Neural progenitor cell (in vitro differentiated cells): Measurements from ENCODE around the gene MACROD2. TPM values are rescaled to one million over a fixed set of nuclear protein-coding genes. Genes with fewer than 3 reads are reported as not detected.

ENCODE experiments used
- DNase-seq: peaks from one replicate; pipeline ENCODE4 v3.0.0-alpha.2; 2016; ENCODE audit warnings: low spot score
- H2AFZ ChIP-seq: fragments of 200-600 bp; sonication (generic); replicated peaks from 2 replicates; pipeline ENCODE4 v1.6.1; 2016; ENCODE audit warnings: antibody characterized with exemption
- H3F3A ChIP-seq: fragments of 200-600 bp; sonication (generic); 2 replicates; pipeline ENCODE4 v1.6.1; 2016; ENCODE audit warnings: antibody characterized with exemption, low read depth
- H3K27ac ChIP-seq: fragments of 200-600 bp; sonication (generic); 2 replicates; pipeline ENCODE4 v1.5.1; 2016; ENCODE audit warnings: mild to moderate bottlenecking
- H3K27me3 ChIP-seq: fragments of 200-600 bp; sonication (generic); 2 replicates; pipeline ENCODE4 v1.6.1; 2016; ENCODE audit warnings: mild to moderate bottlenecking, moderate library complexity
- H3K36me3 ChIP-seq: fragments of 200-600 bp; sonication (generic); 2 replicates; pipeline ENCODE4 v1.5.1; 2016
- H3K4me1 ChIP-seq: fragments of 200-600 bp; sonication (generic); 2 replicates; pipeline ENCODE4 v1.6.1; 2016; ENCODE audit warnings: mixed run types
- H3K4me2 ChIP-seq: fragments of 200-600 bp; sonication (generic); 2 replicates; pipeline ENCODE4 v1.6.1; 2016
- H3K4me3 ChIP-seq: fragments of 200-600 bp; sonication (generic); 2 replicates; pipeline ENCODE4 v1.5.1; 2016
- H3K79me2 ChIP-seq: fragments of 200-600 bp; sonication (generic); 2 replicates; pipeline ENCODE4 v1.6.1; 2016; ENCODE audit warnings: low read depth
- H3K9ac ChIP-seq: fragments of 200-600 bp; sonication (generic); 2 replicates; pipeline ENCODE4 v1.6.1; 2016
- H3K9me3 ChIP-seq: fragments of 200-600 bp; sonication (generic); 2 replicates; pipeline ENCODE4 v1.5.1; 2016; ENCODE audit warnings: low read depth
- H4K20me1 ChIP-seq: fragments of 200-600 bp; sonication (generic); 2 replicates; pipeline ENCODE4 v1.6.1; 2016; ENCODE audit warnings: low read depth
- H3K27ac Mint-ChIP-seq: 3 replicates; pipeline ENCODE4 v1.8.0; 2021; ENCODE audit warnings: mixed read lengths
- H3K27me3 Mint-ChIP-seq: 2 replicates; pipeline ENCODE4 v1.8.0; 2022; ENCODE audit warnings: low read depth, mild to moderate bottlenecking, inconsistent platforms, moderate library complexity, mixed read lengths; ENCODE audit not compliant: insufficient read depth
- H3K36me3 Mint-ChIP-seq: 3 replicates; pipeline ENCODE4 v1.8.0; 2021; ENCODE audit warnings: mixed read lengths
- H3K4me1 Mint-ChIP-seq: 3 replicates; pipeline ENCODE4 v1.8.0; 2021; ENCODE audit warnings: mixed read lengths
- H3K4me3 Mint-ChIP-seq: 3 replicates; pipeline ENCODE4 v1.8.0; 2021; ENCODE audit warnings: mild to moderate bottlenecking, moderate library complexity, mixed read lengths
- H3K9me3 Mint-ChIP-seq: 3 replicates; pipeline ENCODE4 v1.8.0; 2020; ENCODE audit warnings: mixed read lengths
- EZH2 ChIP-seq: fragments of 200-600 bp; sonication (generic); IDR thresholded peaks from 2 replicates; pipeline ENCODE4 v1.6.1; 2017; ENCODE audit warnings: antibody characterized with exemption, mild to moderate bottlenecking, moderate library complexity
- EZH2phosphoT487 ChIP-seq: fragments of 200-600 bp; sonication (generic); IDR thresholded peaks from 2 replicates; pipeline ENCODE4 v1.6.1; 2017; ENCODE audit warnings: antibody characterized with exemption
- total RNA-seq: library from RNA; depleted of rRNA; stranded (reverse); fragments of >200 nt; gene quantifications from 2 replicates; pipeline ENCODE4 v1.2.3, GENCODE V29; 2015; ENCODE audit warnings: low replicate concordance
- TF ChIP-seq, protein P1 (sequence below): fragments of 200-600 bp; sonication (generic); IDR thresholded peaks from 2 replicates; pipeline ENCODE4 v1.5.1; 2017; ENCODE audit warnings: antibody characterized with exemption, mild to moderate bottlenecking

Gene MACROD2
- total RNA-seq, 1 donor from 2014 or later: 11.9 TPM

DNA sequence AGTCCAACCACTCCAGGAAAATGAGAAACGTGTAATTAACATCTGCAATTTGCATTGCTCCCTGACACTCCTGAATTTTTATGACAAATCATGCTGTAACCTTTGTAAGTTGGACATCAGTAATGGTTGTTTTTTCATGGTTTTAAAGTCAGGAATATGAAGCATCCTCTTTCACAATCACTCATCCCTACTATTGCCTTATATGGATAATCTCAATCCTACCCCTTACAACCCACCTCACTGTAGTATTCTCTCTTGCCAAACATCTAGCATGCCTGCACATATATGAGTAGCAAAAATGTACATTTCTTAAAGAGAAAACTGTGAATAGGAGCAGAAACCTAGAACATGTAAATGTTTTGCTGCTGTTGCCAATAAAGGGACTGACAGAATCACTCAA is 1848.5 kb downstream of the MACROD2 start:
- no peak for TF ChIP-seq EZH2
- TF ChIP-seq, protein P1, sequence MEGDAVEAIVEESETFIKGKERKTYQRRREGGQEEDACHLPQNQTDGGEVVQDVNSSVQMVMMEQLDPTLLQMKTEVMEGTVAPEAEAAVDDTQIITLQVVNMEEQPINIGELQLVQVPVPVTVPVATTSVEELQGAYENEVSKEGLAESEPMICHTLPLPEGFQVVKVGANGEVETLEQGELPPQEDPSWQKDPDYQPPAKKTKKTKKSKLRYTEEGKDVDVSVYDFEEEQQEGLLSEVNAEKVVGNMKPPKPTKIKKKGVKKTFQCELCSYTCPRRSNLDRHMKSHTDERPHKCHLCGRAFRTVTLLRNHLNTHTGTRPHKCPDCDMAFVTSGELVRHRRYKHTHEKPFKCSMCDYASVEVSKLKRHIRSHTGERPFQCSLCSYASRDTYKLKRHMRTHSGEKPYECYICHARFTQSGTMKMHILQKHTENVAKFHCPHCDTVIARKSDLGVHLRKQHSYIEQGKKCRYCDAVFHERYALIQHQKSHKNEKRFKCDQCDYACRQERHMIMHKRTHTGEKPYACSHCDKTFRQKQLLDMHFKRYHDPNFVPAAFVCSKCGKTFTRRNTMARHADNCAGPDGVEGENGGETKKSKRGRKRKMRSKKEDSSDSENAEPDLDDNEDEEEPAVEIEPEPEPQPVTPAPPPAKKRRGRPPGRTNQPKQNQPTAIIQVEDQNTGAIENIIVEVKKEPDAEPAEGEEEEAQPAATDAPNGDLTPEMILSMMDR: no peak
- no peak for TF ChIP-seq EZH2phosphoT487
- no peak overlapping the region for H3K27ac Mint-ChIP-seq
- H3K4me3 Mint-ChIP-seq: no peak overlapping the region
- H3K4me1 Mint-ChIP-seq: no peaks in the 10 kb centered on the region
- Histone ChIP-seq H3K9ac (no peak overlapping the region), H3K9me3 (no peaks in the 10 kb centered on the region), H3K27me3 (no peaks in the 10 kb centered on the region), H3K4me2 (no peak overlapping the region), H3K4me3 (no peak overlapping the region), H3K4me1 (no peaks in the 10 kb centered on the region), H2AFZ (no peak overlapping the region), H4K20me1 (no peaks in the 10 kb centered on the region), H3K27ac (no peak overlapping the region), H3K79me2 (no peaks in the 10 kb centered on the region), H3F3A (no peaks in the 10 kb centered on the region), H3K36me3 (no peaks in the 10 kb centered on the region)
- H3K27me3 Mint-ChIP-seq: peaks cover 5% of the 10 kb centered on the region
- no peak for DNase-seq
- H3K36me3 Mint-ChIP-seq: no peaks in the 10 kb centered on the region
- H3K9me3 Mint-ChIP-seq: peaks cover 5% of the 10 kb centered on the region

DNA sequence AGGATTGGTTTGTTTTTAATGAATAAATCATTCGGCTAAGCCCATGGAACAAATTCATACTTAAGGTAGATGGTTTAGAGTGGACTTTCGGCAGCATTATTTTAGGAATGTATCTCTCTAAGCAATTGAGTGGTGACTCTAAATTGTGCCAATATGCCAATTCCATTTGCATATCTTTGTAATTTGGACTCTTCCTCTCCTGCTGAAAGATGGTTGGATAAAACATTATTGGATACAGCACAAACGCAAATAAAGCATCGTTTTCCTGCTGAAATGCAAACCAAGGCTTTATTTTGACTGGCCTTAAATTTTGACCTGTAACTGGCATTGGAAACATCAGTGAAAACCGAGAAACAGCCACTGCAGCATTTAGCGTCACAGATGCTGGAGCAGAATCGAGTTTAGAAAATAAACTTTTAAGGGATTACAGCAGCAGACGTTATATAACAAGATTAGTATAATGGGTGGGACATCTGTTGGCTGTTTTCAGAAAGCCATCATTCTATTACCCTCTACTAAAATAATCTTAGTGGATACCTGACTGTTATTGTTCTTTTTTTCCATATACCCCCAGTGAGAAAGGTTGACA is 1852.0 kb downstream of the MACROD2 start:
- H3K4me3 Mint-ChIP-seq: no peak overlapping the region
- H3K27ac Mint-ChIP-seq: no peak overlapping the region
- H3K4me1 Mint-ChIP-seq: peaks cover 8% of the 10 kb centered on the region
- Histone ChIP-seq H3K9ac (no peak overlapping the region), H3K36me3 (no peaks in the 10 kb centered on the region), H3K4me1 (no peaks in the 10 kb centered on the region), H2AFZ (no peak overlapping the region), H3K4me2 (no peak overlapping the region), H3K79me2 (no peaks in the 10 kb centered on the region), H4K20me1 (no peaks in the 10 kb centered on the region), H3K4me3 (no peak overlapping the region), H3K27ac (no peak overlapping the region), H3K27me3 (no peaks in the 10 kb centered on the region), H3K9me3 (no peaks in the 10 kb centered on the region), H3F3A (no peaks in the 10 kb centered on the region)
- TF ChIP-seq, protein P1: no peak
- TF ChIP-seq EZH2 (no peak), EZH2phosphoT487 (no peak)
- peaks cover 4% of the 10 kb centered on the region for H3K27me3 Mint-ChIP-seq
- H3K9me3 Mint-ChIP-seq: no peaks in the 10 kb centered on the region
- no peak for DNase-seq
- H3K36me3 Mint-ChIP-seq: no peaks in the 10 kb centered on the region

DNA sequence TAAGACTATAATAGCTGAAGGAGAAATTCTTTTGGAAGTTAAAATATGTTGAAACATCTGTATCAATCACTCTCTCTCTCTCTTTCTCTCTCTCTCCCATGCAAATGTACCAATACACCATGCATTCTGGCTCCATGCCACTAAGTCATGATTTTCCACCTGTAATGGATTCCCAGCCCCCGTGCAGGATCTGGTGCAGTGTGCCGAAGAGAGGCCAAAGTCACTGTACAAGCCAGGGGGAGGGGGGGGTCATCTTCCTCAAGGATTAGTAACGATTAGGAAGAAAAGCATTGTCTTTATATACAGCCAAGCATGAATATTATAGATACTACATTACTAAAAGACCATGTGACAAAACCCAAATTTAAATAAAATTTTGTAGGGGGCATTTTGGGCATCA is 1852.8 kb downstream of the MACROD2 start:
- H3K27me3 Mint-ChIP-seq: peaks cover 4% of the 10 kb centered on the region
- Histone ChIP-seq H3K36me3 (no peaks in the 10 kb centered on the region), H2AFZ (no peak overlapping the region), H3K4me2 (no peak overlapping the region), H3F3A (no peaks in the 10 kb centered on the region), H3K27me3 (no peaks in the 10 kb centered on the region), H3K9me3 (no peaks in the 10 kb centered on the region), H3K27ac (no peak overlapping the region), H3K79me2 (no peaks in the 10 kb centered on the region), H3K9ac (no peak overlapping the region), H3K4me3 (no peak overlapping the region), H3K4me1 (no peaks in the 10 kb centered on the region), H4K20me1 (no peaks in the 10 kb centered on the region)
- no peak overlapping the region for H3K27ac Mint-ChIP-seq
- no peak for DNase-seq
- no peak overlapping the region for H3K4me3 Mint-ChIP-seq
- H3K4me1 Mint-ChIP-seq: peaks cover 8% of the 10 kb centered on the region
- no peaks in the 10 kb centered on the region for H3K36me3 Mint-ChIP-seq
- TF ChIP-seq EZH2 (no peak), EZH2phosphoT487 (no peak)
- TF ChIP-seq, protein P1: no peak
- H3K9me3 Mint-ChIP-seq: no peaks in the 10 kb centered on the region
